ENCODE measurements around the gene ARSG. TPM values are rescaled to one million over a fixed set of nuclear protein-coding genes. Genes with fewer than 3 reads are reported as not detected.
"Not testable (repeated sequence)": the region's sequence is repeated elsewhere in the genome, so short reads cannot be mapped to it uniquely, and the experiment has no call there.

Gene ARSG
- polyA plus RNA-seq, 1 donor: 3.5 TPM

GRCh38 chr17:68277807-68278206, 13.5 kb upstream of the ARSG start:
- DNase-seq: no peak

GRCh38 chr17:68281965-68282364, 9.3 kb upstream of the ARSG start:
- DNase-seq: not testable (repeated sequence)

- DNase-seq: no peak
Observed at GRCh38 chr17:68288375-68288774, 2.9 kb upstream of the ARSG start.

- no peak for DNase-seq
Observed at GRCh38 chr17:68288804-68289203, 2.5 kb upstream of the ARSG start.

- no peak for DNase-seq
Observed at GRCh38 chr17:68289473-68289872, 1.8 kb upstream of the ARSG start.

- DNase-seq: no peak
Observed at GRCh38 chr17:68289936-68290267, 1.4 kb upstream of the ARSG start.

DNA sequence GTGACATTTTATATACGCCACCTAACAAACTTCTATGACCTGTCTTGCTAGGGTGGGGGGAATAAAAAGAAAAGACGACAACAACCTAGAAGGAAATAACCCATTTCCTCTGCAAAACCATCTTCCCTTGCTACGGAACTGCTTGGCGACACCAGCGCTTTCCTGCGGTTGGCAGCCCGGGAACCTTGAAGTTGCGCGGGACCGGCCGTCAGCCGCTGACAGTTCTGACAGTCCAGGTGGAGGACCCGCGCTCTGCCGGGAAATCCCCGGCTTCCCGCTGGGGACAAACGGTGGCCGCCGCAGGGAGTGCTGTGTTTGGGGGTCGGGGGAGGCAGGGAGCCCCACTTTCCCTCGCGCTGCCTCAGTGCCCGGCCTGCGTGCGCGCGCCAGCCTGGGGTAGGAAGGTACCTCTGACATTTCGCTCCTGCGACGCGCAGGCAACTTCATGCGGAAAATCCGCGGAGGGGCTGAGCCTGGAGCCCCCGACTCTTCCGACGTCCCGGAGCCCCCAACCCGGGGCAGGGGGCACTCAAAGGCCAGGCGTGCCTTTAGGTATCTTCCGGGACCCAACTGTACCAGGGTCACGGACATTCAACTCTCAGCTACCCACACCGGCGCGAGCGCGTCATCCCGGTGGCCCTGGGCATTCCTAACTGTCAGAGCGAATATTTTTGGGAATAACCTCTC, 884 bp upstream of the ARSG start:
- DNase-seq: no peak

DNA sequence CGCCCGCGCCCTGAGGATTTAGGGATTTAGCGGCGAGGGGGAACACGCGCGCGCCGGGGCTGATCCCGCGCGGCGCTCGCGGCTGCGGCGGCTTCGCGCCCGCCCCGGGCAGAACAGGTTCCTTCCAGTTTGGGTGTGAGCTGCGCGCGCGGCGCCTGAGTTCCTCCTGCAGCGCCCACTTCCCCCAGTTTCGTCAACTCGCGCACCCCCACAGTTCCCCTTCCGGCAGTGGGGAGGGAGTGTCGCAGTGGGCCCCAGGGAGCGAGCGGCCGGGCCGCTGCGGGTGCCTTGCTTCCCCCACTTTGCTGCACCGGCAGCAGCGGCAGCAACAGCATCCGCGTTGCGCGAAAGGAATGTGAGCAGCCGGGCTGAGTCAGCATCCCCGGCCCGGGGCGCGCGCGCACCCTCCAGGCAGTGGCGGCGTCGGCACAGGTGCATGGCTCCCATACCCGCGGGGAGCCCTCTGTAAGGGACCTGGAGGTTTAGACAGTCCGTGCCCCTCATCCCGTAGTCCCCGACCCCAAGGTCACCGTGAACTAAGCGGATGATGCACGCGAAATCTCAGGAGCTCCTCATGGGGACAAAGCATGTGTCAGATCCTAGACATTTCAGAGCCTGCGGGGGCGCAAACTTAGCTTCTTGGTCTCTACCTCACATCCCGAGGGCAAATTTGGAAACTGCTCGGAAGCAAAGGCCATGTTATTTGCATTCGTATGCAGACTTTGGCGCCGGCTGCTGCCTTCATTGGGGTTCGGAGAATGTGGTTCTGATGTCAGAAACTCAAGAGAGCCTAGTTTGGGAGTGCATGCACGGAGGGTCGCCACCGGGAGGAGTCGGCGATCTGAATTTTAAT, 767 bp downstream of the ARSG start:
- DNase-seq: peak; percentile 69

DNA sequence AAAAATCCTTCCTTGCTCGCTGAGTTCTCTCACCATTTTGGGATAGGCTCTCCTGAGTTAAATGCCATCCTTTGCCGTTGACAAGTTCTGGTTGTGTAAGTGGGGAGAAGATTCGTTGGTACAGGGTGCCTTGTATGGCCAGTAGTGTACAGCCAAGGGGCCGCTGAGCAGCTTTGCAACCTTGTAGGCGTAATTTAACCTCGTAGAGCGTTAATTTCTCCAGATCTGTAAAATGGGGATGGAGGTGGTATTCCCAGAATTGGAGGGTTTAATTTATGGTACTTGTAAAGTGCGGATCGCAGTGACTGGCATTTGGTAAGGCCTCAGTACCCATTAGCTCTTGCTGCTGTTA, 1.4 kb downstream of the ARSG start:
- no peak for DNase-seq

DNA sequence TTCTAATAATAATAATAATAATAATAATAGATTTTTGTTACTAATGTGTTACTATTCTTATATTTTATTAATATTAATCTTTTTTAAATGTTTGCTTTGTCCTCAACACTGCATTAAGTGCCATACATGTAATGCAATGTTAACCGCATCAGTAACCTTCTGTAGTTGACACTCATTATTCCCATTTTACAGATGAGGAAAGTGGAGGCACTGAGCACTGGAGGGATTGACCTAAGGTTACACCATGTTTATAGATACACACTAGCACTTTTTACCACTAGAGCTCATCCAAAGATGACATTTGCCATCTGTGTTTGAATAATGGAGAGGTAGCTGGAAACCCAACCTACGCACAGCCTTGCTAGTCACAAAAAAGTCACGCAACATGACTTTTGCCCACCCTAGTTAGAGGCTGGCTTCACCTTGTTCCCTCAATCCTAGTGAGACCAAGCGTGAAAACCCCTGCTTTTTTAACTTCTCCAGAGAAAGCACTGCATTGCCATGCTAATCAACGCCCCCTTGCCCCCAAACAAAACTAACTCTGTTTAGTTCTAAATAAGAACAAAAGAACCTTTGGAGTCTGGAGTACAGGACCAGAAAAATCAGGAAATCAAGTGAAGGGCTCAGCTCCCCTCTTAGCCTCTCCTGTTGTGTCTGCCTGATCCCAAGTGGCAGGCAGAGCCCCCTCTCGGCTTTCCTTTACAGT, 2.3 kb downstream of the ARSG start:
- no peak for DNase-seq

- no peak for DNase-seq
Observed at GRCh38 chr17:68294196-68294555, 2.9 kb downstream of the ARSG start.

DNA sequence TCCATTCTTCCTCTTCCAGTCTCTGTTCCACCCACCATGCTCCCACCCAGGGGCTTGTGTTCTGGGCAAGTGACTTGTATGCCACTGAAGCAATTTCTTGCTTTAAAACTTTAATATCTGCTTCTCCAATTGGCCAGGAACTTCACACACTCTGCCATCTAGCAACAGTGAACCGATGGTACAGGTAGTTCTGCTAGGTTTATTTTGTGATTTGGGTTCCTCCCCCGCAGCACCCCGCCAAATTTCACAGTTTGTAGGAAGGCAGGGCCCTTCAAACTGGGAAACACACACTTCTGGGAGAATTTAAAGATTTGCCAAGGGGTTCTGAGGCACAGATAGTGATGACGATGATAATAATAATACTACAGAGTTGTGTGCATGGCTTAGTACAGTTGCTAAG, 3.3 kb downstream of the ARSG start:
- DNase-seq: no peak

DNA sequence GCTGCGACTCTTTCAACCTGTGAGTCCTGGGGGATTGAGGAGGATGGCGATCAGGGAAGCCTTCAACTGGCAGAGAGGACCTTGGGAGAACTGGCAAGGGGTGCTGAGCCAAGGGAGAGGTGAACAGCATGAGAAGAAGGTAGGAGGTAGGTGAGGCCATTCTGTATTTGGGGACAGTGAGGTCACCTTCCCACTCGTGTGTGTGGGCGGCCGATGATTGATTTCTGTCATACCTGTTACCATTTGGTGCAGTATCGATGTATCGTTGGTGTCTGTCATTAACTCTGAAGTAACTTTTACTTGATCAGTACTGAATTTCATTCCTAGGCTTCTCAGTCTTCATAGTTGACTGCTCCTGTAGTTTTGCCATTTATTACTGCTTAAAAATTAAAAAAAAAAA, 3.8 kb downstream of the ARSG start:
- no peak for DNase-seq

- no peak for DNase-seq
Observed at GRCh38 chr17:68296217-68297191, 5.2 kb downstream of the ARSG start.

- DNase-seq: no peak
Observed at GRCh38 chr17:68297195-68297594, 5.9 kb downstream of the ARSG start.

- no peak for DNase-seq
Observed at GRCh38 chr17:68298601-68299000, 7.3 kb downstream of the ARSG start.

- no peak for DNase-seq
Observed at GRCh38 chr17:68299817-68300216, 8.5 kb downstream of the ARSG start.

GRCh38 chr17:68301438-68301959, 10.2 kb downstream of the ARSG start:
- no peak for DNase-seq

DNA sequence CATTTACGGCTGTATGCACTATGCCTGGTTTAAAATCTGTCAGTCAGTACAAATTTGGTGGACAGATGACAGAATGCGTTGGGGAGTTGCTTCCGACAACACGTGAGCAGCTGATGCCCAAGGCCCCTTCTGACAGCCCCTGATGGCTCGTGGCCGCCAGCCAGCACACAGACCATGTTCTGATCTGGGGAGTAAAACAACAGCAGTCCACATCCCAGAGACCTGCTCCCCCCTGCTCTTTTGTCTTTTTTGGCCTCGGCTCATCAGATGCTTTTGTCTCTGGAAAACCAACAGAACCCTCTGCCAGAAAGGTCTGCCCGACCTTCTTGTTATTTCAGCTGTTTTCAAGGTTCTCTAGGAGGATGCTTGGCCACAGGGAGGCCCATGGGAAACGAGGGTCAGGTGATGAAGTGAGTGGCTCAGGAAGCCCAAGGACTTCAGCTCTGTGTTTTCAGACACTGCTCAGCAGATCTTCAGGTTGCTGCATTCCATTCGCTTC, 10.8 kb downstream of the ARSG start:
- DNase-seq: no peak

DNA sequence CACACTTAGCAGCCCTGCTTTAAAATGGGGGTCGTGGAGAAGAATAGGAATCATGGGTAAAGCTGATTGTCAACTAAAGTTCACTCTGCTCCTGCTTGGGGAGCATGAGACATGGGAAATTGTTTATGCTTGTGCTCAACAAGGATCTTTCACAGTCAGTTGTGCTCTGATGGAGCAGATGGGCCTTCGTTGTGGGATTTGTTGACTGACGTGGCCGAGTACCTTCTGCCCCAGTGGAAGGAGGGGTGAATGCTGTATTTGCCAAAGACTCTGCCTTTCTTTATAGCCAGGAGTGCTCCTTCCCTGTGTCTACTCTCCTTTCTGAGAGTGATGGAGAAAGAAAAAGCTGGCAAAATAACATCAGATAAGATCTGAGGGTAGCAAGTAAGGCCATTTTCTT, 11.4 kb downstream of the ARSG start:
- no peak for DNase-seq

DNA sequence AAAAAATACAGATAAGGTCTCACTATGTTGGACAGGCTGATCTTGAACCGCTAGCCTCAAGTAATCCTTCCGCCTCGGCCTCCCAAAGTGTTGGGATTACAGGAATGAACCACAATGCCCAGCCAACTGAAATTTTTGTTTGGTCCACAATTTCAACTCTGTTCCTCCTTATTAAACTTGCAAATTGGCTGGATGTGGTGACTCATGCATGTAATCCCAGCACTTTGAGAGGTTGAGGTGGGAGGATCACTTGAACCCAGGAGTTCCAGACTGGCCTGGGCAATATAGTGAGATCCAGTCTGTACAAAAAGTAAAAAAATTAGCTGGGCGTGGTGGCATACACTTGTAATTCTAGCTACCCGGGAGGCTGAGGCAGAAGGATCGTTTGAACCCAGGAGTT, 13.4 kb downstream of the ARSG start:
- no peak for DNase-seq

DNA sequence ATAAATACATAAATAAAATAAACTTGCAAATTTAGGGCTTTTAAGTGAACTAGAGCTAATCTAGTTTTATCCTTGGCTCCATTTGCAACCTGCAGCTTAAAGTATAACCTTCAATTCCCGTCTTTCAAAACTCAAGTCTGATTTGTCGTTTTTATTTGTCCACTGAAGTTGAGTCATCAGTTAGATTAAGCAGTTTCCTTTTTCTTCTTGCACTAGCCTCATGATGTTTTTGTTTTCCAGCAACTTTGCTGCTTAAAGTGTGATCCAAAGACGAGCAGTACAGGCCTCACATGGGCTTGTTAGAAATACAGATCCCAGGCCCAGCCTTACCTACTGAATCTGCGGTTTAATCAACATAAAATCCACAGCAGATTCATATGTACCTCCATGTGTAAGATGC, 13.8 kb downstream of the ARSG start:
- DNase-seq: no peak

All from hindlimb muscle (tissue), 1 donor.